Neural progenitor cell (in vitro differentiated cells): ENCODE data around the gene LHX4. TPM values are rescaled to one million over a fixed set of nuclear protein-coding genes. Genes with fewer than 3 reads are reported as not detected.

Experiments
- DNase-seq: peaks from one replicate; pipeline ENCODE4 v3.0.0-alpha.2; 2016; ENCODE audit warnings: low spot score
- H2AFZ ChIP-seq: fragments of 200-600 bp; sonication (generic); replicated peaks from 2 replicates; pipeline ENCODE4 v1.6.1; 2016; ENCODE audit warnings: antibody characterized with exemption
- H3F3A ChIP-seq: fragments of 200-600 bp; sonication (generic); 2 replicates; pipeline ENCODE4 v1.6.1; 2016; ENCODE audit warnings: antibody characterized with exemption, low read depth
- H3K27ac ChIP-seq: fragments of 200-600 bp; sonication (generic); 2 replicates; pipeline ENCODE4 v1.5.1; 2016; ENCODE audit warnings: mild to moderate bottlenecking
- H3K27me3 ChIP-seq: fragments of 200-600 bp; sonication (generic); 2 replicates; pipeline ENCODE4 v1.6.1; 2016; ENCODE audit warnings: mild to moderate bottlenecking, moderate library complexity
- H3K36me3 ChIP-seq: fragments of 200-600 bp; sonication (generic); 2 replicates; pipeline ENCODE4 v1.5.1; 2016
- H3K4me1 ChIP-seq: fragments of 200-600 bp; sonication (generic); 2 replicates; pipeline ENCODE4 v1.6.1; 2016; ENCODE audit warnings: mixed run types
- H3K4me2 ChIP-seq: fragments of 200-600 bp; sonication (generic); 2 replicates; pipeline ENCODE4 v1.6.1; 2016
- H3K4me3 ChIP-seq: fragments of 200-600 bp; sonication (generic); 2 replicates; pipeline ENCODE4 v1.5.1; 2016
- H3K79me2 ChIP-seq: fragments of 200-600 bp; sonication (generic); 2 replicates; pipeline ENCODE4 v1.6.1; 2016; ENCODE audit warnings: low read depth
- H3K9ac ChIP-seq: fragments of 200-600 bp; sonication (generic); 2 replicates; pipeline ENCODE4 v1.6.1; 2016
- H3K9me3 ChIP-seq: fragments of 200-600 bp; sonication (generic); 2 replicates; pipeline ENCODE4 v1.5.1; 2016; ENCODE audit warnings: low read depth
- H4K20me1 ChIP-seq: fragments of 200-600 bp; sonication (generic); 2 replicates; pipeline ENCODE4 v1.6.1; 2016; ENCODE audit warnings: low read depth
- H3K27ac Mint-ChIP-seq: 3 replicates; pipeline ENCODE4 v1.8.0; 2021; ENCODE audit warnings: mixed read lengths
- H3K27me3 Mint-ChIP-seq: 2 replicates; pipeline ENCODE4 v1.8.0; 2022; ENCODE audit warnings: low read depth, mild to moderate bottlenecking, inconsistent platforms, moderate library complexity, mixed read lengths; ENCODE audit not compliant: insufficient read depth
- H3K36me3 Mint-ChIP-seq: 3 replicates; pipeline ENCODE4 v1.8.0; 2021; ENCODE audit warnings: mixed read lengths
- H3K4me1 Mint-ChIP-seq: 3 replicates; pipeline ENCODE4 v1.8.0; 2021; ENCODE audit warnings: mixed read lengths
- H3K4me3 Mint-ChIP-seq: 3 replicates; pipeline ENCODE4 v1.8.0; 2021; ENCODE audit warnings: mild to moderate bottlenecking, moderate library complexity, mixed read lengths
- H3K9me3 Mint-ChIP-seq: 3 replicates; pipeline ENCODE4 v1.8.0; 2020; ENCODE audit warnings: mixed read lengths
- EZH2 ChIP-seq: fragments of 200-600 bp; sonication (generic); IDR thresholded peaks from 2 replicates; pipeline ENCODE4 v1.6.1; 2017; ENCODE audit warnings: antibody characterized with exemption, mild to moderate bottlenecking, moderate library complexity
- EZH2phosphoT487 ChIP-seq: fragments of 200-600 bp; sonication (generic); IDR thresholded peaks from 2 replicates; pipeline ENCODE4 v1.6.1; 2017; ENCODE audit warnings: antibody characterized with exemption
- total RNA-seq: library from RNA; depleted of rRNA; stranded (reverse); fragments of >200 nt; gene quantifications from 2 replicates; pipeline ENCODE4 v1.2.3, GENCODE V29; 2015; ENCODE audit warnings: low replicate concordance
- TF ChIP-seq, protein P1 (sequence below): fragments of 200-600 bp; sonication (generic); IDR thresholded peaks from 2 replicates; pipeline ENCODE4 v1.5.1; 2017; ENCODE audit warnings: antibody characterized with exemption, mild to moderate bottlenecking

LHX4 gene
- total RNA-seq, 1 donor from 2014 or later, result not detected

DNA sequence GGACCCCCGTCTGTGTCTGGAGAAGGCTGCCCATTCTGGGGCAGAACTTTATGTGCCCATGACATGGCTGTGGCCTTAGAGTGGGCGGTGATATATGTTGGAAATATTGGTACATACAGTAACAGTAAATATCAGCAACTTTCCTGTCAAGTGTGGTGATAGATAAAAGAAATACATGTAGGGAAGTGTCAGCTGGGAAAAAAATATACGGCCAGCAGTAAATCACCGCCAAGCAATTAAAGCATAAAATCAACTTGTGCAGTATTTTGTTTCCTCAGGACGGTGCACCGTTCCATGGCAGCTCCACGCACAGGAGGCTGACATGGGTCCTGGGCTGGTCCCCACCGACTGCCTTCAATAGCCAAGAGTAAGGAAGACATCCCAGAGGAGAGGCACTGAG lies 27.4 kb downstream of the LHX4 start:
- no peaks in the 10 kb centered on the region for H3K27me3 ChIP-seq
- H3K36me3 ChIP-seq, result no peaks in the 10 kb centered on the region
- no peaks in the 10 kb centered on the region for H3K9me3 ChIP-seq
- H3K36me3 Mint-ChIP-seq, result no peaks in the 10 kb centered on the region
- H3K27ac Mint-ChIP-seq, result no peak overlapping the region
- no peak overlapping the region for H3K4me3 ChIP-seq
- no peaks in the 10 kb centered on the region for H4K20me1 ChIP-seq
- peaks cover 8% of the 10 kb centered on the region for H3K4me1 ChIP-seq
- no peak overlapping the region for H3K27ac ChIP-seq
- H3K4me2 ChIP-seq, result no peak overlapping the region
- H3K27me3 Mint-ChIP-seq, result peaks cover 16% of the 10 kb centered on the region
- no peak overlapping the region for H2AFZ ChIP-seq
- no peak overlapping the region for H3K9ac ChIP-seq
- H3K4me1 Mint-ChIP-seq, result peaks cover 29% of the 10 kb centered on the region
- no peaks in the 10 kb centered on the region for H3K9me3 Mint-ChIP-seq
- no peaks in the 10 kb centered on the region for H3K79me2 ChIP-seq
- TF ChIP-seq, protein P1, sequence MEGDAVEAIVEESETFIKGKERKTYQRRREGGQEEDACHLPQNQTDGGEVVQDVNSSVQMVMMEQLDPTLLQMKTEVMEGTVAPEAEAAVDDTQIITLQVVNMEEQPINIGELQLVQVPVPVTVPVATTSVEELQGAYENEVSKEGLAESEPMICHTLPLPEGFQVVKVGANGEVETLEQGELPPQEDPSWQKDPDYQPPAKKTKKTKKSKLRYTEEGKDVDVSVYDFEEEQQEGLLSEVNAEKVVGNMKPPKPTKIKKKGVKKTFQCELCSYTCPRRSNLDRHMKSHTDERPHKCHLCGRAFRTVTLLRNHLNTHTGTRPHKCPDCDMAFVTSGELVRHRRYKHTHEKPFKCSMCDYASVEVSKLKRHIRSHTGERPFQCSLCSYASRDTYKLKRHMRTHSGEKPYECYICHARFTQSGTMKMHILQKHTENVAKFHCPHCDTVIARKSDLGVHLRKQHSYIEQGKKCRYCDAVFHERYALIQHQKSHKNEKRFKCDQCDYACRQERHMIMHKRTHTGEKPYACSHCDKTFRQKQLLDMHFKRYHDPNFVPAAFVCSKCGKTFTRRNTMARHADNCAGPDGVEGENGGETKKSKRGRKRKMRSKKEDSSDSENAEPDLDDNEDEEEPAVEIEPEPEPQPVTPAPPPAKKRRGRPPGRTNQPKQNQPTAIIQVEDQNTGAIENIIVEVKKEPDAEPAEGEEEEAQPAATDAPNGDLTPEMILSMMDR, result no peak
- no peak for TF ChIP-seq EZH2
- no peak for TF ChIP-seq EZH2phosphoT487
- H3F3A ChIP-seq, result no peaks in the 10 kb centered on the region
- H3K4me3 Mint-ChIP-seq, result no peak overlapping the region
- no peak for DNase-seq

- no peak overlapping the region for H3K4me3 Mint-ChIP-seq
- Histone ChIP-seq H3K9ac (no peak overlapping the region), H3K27ac (no peak overlapping the region), H3K4me3 (no peak overlapping the region), H3K4me1 (peaks cover 8% of the 10 kb centered on the region), H2AFZ (no peak overlapping the region), H3K79me2 (no peaks in the 10 kb centered on the region), H3K4me2 (no peak overlapping the region), H3F3A (no peaks in the 10 kb centered on the region), H3K27me3 (no peaks in the 10 kb centered on the region), H4K20me1 (no peaks in the 10 kb centered on the region), H3K36me3 (no peaks in the 10 kb centered on the region), H3K9me3 (no peaks in the 10 kb centered on the region)
- DNase-seq, result no peak
- H3K9me3 Mint-ChIP-seq, result no peaks in the 10 kb centered on the region
- no peak overlapping the region for H3K27ac Mint-ChIP-seq
- TF ChIP-seq, protein P1, result no peak
- TF ChIP-seq EZH2phosphoT487, result no peak
- TF ChIP-seq EZH2, result no peak
- H3K36me3 Mint-ChIP-seq, result no peaks in the 10 kb centered on the region
- peaks cover 16% of the 10 kb centered on the region for H3K27me3 Mint-ChIP-seq
- peaks cover 25% of the 10 kb centered on the region for H3K4me1 Mint-ChIP-seq
These were observed 28.2 kb downstream of the LHX4 start for GRCh38 chr1:180258290-180258689.

DNA sequence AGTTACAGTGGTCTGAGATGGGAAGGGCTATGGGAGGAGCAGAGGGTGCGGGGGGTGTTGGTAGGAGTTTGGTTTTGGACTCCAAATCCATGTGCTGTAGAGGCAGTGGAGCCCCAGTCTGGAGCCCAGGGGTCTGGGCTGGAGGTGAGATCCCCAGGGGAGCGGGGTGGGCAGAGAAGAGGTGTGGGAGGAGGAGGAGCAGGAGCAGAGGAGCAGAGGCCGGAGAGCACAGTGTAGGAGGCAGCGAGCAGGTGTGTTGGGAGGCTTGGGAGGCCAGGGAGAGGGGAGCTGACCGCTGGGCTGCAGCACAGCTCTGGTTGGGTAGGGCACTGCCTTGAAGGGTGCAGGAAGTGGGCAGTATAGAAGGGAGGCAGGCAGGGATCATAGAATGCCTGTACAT lies 28.9 kb downstream of the LHX4 start:
- H3K4me2 ChIP-seq, result no peak overlapping the region
- Mint-ChIP-seq H3K27me3 (peaks cover 16% of the 10 kb centered on the region), H3K4me1 (peaks cover 23% of the 10 kb centered on the region), H3K9me3 (no peaks in the 10 kb centered on the region), H3K4me3 (no peak overlapping the region), H3K27ac (no peak overlapping the region), H3K36me3 (no peaks in the 10 kb centered on the region)
- TF ChIP-seq EZH2 (no peak), EZH2phosphoT487 (no peak)
- TF ChIP-seq, protein P1, result no peak
- no peak overlapping the region for H3K27ac ChIP-seq
- H3K9me3 ChIP-seq, result no peaks in the 10 kb centered on the region
- H3K4me3 ChIP-seq, result no peak overlapping the region
- no peaks in the 10 kb centered on the region for H4K20me1 ChIP-seq
- DNase-seq, result no peak
- no peak overlapping the region for H2AFZ ChIP-seq
- H3K79me2 ChIP-seq, result no peaks in the 10 kb centered on the region
- no peak overlapping the region for H3K9ac ChIP-seq
- no peaks in the 10 kb centered on the region for H3K36me3 ChIP-seq
- H3F3A ChIP-seq, result no peaks in the 10 kb centered on the region
- H3K4me1 ChIP-seq, result peaks cover 8% of the 10 kb centered on the region
- H3K27me3 ChIP-seq, result no peaks in the 10 kb centered on the region
